Transverse colon (tissue), 4 donors: ENCODE results near the gene OLFM1. TPM values are rescaled to one million over a fixed set of nuclear protein-coding genes. Genes with fewer than 3 reads are reported as not detected.

Source experiments
- DNase-seq: peaks from one replicate; pipeline ENCODE4 v3.0.0-alpha.2; 2019
- H3K27ac ChIP-seq, 4 donors: fragments of 200-600 bp; sonication (generic); 2 replicates each; pipeline ENCODE4 v1.5.1; 2016 to 2018; ENCODE audit warnings: inconsistent platforms in 4 of 4
- H3K27me3 ChIP-seq: fragments of 200-600 bp; sonication (generic); 2 replicates; pipeline ENCODE4 v1.5.1; 2017; ENCODE audit warnings: inconsistent platforms
- H3K36me3 ChIP-seq, 4 donors: fragments of 200-600 bp; sonication (generic); 2 replicates each; pipeline ENCODE4 v1.5.1; 2017 to 2019; ENCODE audit warnings: inconsistent platforms in 4 of 4
- H3K4me1 ChIP-seq, 4 donors: fragments of 200-600 bp; sonication (generic); 2 replicates each; pipeline ENCODE4 v1.5.1; 2017 to 2020; ENCODE audit warnings: inconsistent platforms in 4 of 4
- H3K4me3 ChIP-seq, 4 donors: fragments of 200-600 bp; sonication (generic); 1 replicate in 1 of 4; 2 replicates in 3 of 4; pipeline versions ENCODE4 v1.5.1 to v1.6.1; 2017 to 2019; ENCODE audit warnings: inconsistent platforms in 4 of 4
- H3K9me3 ChIP-seq, 2 donors: fragments of 200-600 bp; sonication (generic); 2 replicates each; pipeline ENCODE4 v1.5.1; 2017 to 2019; ENCODE audit warnings: inconsistent platforms in 2 of 2
- EP300 ChIP-seq: sonication (generic); formaldehyde crosslinking; IDR thresholded peaks from one replicate; pipeline ENCODE4 v1.6.1; 2017; ENCODE audit warnings: antibody characterized with exemption, low read depth
- POLR2A ChIP-seq: fragments of 450-650 bp; IDR thresholded peaks from one replicate; pipeline ENCODE4 v1.6.1; 2016; ENCODE audit warnings: antibody characterized with exemption, mild to moderate bottlenecking, moderate library complexity
- POLR2AphosphoS5 ChIP-seq, 3 donors: sonication (generic); formaldehyde crosslinking; IDR thresholded peaks; one replicate each; pipeline ENCODE4 v1.6.1; 2016; ENCODE audit warnings: antibody characterized with exemption in 3 of 3
- WGBS, 2 donors: methylation state at CpG; one replicate each; pipeline ENCODE4 v1.1.5; 2018; ENCODE audit warnings: low coverage in 1 of 2; 5-methylcytosine and 5-hydroxymethylcytosine counted together
- in situ Hi-C, 4 donors: fragments of 200-750 bp; cut with MboI; loops; one replicate each; pipeline versions ENCODE4 v1.15.0 to v1.15.1; 2017; ENCODE audit warnings: low sequenced_read_pairs in 3 of 4, low pct_ligation_motif_present in 1 of 4, low pct_unique_long_range_greater_than_20kb in 1 of 4
- intact Hi-C: fragments of 100-400 bp; cut with DNase I; formaldehyde crosslinking; loops from one replicate; pipeline ENCODE4 v1.15.1; 2023; ENCODE audit warnings: low total_unique reads
- total RNA-seq, 4 donors: library from RNA; depleted of rRNA; stranded (reverse); fragments of >200 nt; gene quantifications; one replicate each; pipeline ENCODE4 v1.1.0, GENCODE V29; 2016
- TF ChIP-seq, protein P1 (sequence below), 5 experiments: fragments of 200-600 bp in 3 of 5; fragments of 450-650 bp in 2 of 5; sonication (generic) in 3 of 5; IDR thresholded peaks; 1 replicate in 2 of 5; 2 replicates in 3 of 5; pipeline ENCODE4 v1.5.1; 2016 to 2017; ENCODE audit warnings: antibody characterized with exemption in 5 of 5, inconsistent platforms in 3 of 5, mild to moderate bottlenecking in 2 of 5, moderate library complexity in 1 of 5

Gene OLFM1
- total RNA-seq, 4 donors from 2014 or later: 3.7 to 7.8 (median 4.0) TPM; not detected in 1

DNA sequence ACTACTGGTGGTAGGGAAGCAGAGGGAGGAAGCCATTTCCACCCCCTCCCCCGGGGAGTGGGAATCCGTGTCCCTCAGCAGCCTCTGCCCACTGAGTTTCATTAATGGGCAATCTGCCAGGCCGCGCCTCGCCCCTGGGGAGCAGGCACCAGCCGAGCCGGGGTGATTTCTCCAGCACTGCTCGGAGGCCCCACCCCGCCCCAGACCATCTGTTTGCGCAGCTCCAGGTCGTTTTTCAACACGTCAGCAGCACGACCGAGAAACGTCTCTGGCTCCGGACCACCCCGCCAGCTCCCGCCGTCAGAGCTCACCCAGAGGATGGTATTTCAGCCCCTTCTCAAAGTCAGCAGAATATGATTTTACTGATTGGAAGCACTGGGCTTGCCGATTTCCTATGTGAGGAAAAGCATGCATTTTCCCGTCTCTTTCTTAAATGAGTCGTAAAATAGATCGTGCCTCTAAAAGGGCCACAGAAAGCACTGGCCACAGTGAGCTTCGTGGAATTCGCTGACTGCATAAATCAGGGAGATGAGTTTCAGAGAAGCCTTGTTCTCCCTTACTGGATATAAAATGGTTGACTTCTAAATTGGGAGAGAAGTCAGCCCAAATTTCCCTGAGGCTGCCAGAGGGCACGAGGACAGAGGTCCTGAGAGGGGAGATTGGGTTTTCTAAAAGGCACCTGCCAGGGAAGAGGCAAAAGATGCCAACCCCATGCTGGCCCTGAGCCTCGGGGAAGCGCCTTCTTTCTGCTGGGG is 47.0 kb downstream of the OLFM1 start:
- no peaks in the 10 kb centered on the region for H3K36me3 ChIP-seq
- no peak overlapping the region for H3K4me3 ChIP-seq
- no peak for DNase-seq
- in situ Hi-C loops: no loop called here
- no peaks in the 10 kb centered on the region for H3K9me3 ChIP-seq
- WGBS, 2 donors: 56% methylated on average over 23 of the region's 28 CpGs; no CpG with 5 or more reads in 1 of the 2 donors
- H3K4me1 ChIP-seq: peaks cover 0 to 5% (median 2%) of the 10 kb centered on the region in 4 donors
- H3K27me3 ChIP-seq: peaks cover 8% of the 10 kb centered on the region
- no peak for TF ChIP-seq POLR2AphosphoS5 (IDR thresholded peaks at IDR 0.05)
- TF ChIP-seq, protein P1, sequence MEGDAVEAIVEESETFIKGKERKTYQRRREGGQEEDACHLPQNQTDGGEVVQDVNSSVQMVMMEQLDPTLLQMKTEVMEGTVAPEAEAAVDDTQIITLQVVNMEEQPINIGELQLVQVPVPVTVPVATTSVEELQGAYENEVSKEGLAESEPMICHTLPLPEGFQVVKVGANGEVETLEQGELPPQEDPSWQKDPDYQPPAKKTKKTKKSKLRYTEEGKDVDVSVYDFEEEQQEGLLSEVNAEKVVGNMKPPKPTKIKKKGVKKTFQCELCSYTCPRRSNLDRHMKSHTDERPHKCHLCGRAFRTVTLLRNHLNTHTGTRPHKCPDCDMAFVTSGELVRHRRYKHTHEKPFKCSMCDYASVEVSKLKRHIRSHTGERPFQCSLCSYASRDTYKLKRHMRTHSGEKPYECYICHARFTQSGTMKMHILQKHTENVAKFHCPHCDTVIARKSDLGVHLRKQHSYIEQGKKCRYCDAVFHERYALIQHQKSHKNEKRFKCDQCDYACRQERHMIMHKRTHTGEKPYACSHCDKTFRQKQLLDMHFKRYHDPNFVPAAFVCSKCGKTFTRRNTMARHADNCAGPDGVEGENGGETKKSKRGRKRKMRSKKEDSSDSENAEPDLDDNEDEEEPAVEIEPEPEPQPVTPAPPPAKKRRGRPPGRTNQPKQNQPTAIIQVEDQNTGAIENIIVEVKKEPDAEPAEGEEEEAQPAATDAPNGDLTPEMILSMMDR (IDR thresholded peaks at IDR 0.05): no peak
- no peak for TF ChIP-seq EP300
- TF ChIP-seq POLR2A: no peak
- intact Hi-C loops: no loop called here
- no peak overlapping the region for H3K27ac ChIP-seq

DNA sequence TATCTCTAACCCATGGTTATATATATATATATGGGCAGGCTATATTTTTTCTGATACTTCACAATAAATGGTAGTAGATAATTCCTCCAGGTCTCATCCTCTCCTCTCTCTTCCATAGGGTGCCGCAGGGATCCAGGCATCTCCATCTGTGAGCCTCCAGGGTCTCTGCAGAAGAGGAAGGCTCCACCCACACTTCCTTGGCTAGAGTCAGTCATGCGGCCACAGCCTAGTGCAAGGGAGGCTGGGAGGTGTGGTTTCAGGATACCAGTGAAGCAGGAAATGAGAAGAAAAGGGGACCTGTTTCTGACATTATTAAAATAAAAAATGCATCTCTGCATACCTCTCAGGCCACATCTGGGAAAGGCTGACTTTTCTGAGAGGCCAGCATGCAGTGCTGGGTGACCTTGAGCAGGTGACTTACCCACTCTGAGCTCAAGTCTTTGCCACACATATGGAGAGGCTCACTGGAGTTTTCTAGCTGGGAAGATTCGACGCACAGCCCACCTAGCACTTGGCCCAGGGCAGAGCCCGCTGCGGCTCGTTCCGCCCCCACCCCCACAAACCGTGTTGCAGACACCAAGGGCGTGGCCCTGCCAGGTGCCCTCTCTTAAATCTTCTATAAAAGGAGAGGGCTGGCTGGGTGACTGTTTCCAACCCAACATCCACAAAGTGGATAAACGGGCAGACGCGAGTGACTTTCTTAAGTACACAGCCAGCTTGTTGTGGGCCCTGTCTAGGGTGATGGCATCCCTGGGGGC is 47.9 kb downstream of the OLFM1 start:
- peaks cover 8% of the 10 kb centered on the region for H3K27me3 ChIP-seq
- H3K27ac ChIP-seq: no peak overlapping the region
- peaks cover 0 to 5% (median 2%) of the 10 kb centered on the region in 4 donors for H3K4me1 ChIP-seq
- H3K9me3 ChIP-seq: no peaks in the 10 kb centered on the region
- intact Hi-C loops: no loop called here
- 67 to 80% methylated on average over 1 to 13 of the region's 13 CpGs for WGBS, 2 donors
- TF ChIP-seq POLR2A (no peak), EP300 (no peak), POLR2AphosphoS5 (IDR thresholded peaks at IDR 0.05) (no peak)
- TF ChIP-seq, protein P1 (IDR thresholded peaks at IDR 0.05): no peak
- in situ Hi-C loops: no loop called here
- no peak for DNase-seq
- no peaks in the 10 kb centered on the region for H3K36me3 ChIP-seq
- no peak overlapping the region for H3K4me3 ChIP-seq

DNA sequence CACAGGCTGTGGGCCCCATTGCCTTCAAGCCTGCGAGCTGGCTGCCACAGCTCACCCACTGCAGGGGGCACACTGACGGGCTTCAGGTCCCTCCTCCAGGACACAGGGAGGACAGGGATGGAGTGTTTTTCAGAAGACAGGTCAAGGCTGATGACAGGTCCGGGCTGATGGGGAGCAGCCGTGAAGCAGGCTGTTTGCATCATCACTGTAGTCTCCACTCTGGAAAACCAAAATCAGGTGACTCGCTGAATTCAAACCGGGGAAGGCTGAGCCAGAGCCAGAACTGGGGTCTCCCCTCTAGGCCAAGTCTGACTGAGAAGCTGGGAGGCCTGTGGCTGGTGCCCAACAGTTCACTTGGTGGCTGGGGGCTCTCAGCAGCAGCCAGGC is 48.5 kb downstream of the OLFM1 start:
- H3K4me1 ChIP-seq: no peaks in the 10 kb centered on the region
- H3K9me3 ChIP-seq: no peaks in the 10 kb centered on the region
- no peak overlapping the region for H3K4me3 ChIP-seq
- TF ChIP-seq, protein P1 (IDR thresholded peaks at IDR 0.05): no peak
- TF ChIP-seq POLR2A (no peak), EP300 (no peak), POLR2AphosphoS5 (IDR thresholded peaks at IDR 0.05) (no peak)
- 60% methylated on average over 5 of the region's 6 CpGs; no CpG with 5 or more reads in 1 of the 2 donors for whole genome bisulfite sequencing, 2 donors
- no peak for DNase-seq
- intact Hi-C loops (no loop called here), in situ Hi-C loops (no loop called here)
- peaks cover 8% of the 10 kb centered on the region for H3K27me3 ChIP-seq
- no peaks in the 10 kb centered on the region for H3K36me3 ChIP-seq
- no peak overlapping the region for H3K27ac ChIP-seq

DNA sequence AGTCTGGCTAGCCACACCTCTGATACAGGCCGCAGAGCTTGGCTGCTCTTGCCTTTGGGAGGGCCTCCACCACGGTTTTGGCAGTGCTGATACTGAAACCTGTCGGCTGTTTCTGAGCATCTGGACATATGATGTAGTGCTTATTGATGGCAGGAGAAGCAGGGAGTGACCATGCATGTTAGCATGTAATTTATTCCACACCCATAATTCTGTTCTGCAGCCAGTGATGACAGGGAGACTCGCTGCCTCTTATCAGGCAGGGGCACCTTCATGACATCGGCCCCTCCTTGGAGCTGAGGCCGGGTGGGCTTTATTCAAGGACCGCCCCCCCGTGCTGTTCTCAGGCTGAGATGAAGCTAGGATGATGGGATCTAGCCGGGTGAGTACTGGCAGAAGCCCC is 49.0 kb downstream of the OLFM1 start:
- Histone ChIP-seq H3K27me3 (peaks cover 8% of the 10 kb centered on the region), H3K9me3 (no peaks in the 10 kb centered on the region), H3K4me1 (no peaks in the 10 kb centered on the region), H3K4me3 (no peak overlapping the region), H3K36me3 (no peaks in the 10 kb centered on the region), H3K27ac (no peak overlapping the region)
- no peak for DNase-seq
- in situ Hi-C loops (no loop called here), intact Hi-C loops (no loop called here)
- TF ChIP-seq EP300 (no peak), POLR2A (no peak), POLR2AphosphoS5 (IDR thresholded peaks at IDR 0.05) (no peak)
- TF ChIP-seq, protein P1 (IDR thresholded peaks at IDR 0.05): no peak
- 58% methylated on average over 9 of the region's 9 CpGs; no CpG with 5 or more reads in 1 of the 2 donors for WGBS, 2 donors
